ENCODE data around the gene EXOC4. TPM values are rescaled to one million over a fixed set of nuclear protein-coding genes. Genes with fewer than 3 reads are reported as not detected.
A peak's percentile ranks its signal among the peaks of the same experiment; 100 is the strongest.

The EXOC4 gene
- total and polyA plus RNA-seq, 2 donors (not counting 1 experiment from before 2014, with no cell fraction given), result 79.6 to 158 TPM

DNA sequence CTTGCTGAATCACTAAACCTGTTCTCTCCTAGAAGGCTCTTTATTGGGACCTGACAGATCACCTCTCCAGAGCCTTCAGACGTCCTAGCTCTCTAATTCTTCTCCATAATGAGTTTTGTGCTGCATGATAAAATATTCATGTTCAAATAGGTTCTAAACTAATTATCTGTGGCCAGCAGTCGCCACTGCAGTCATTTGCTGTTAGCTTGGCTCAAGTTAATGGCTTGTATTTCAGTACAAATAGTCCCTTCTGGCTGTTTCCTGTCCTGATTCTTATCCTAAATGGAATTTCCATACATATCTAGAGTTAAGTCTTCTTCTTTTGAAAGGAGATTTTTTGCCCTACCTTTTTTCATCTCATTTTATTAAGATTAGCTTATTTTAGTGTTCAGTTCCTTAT lies 303.2 kb downstream of the EXOC4 start:
- DNase-seq (ENCODE audit: low read depth in 2 of 2), result no peak
- Histone ChIP-seq H3K4me1 (ENCODE audit: control insufficient read depth, extremely low read depth, insufficient read depth, low read length) (no peaks in the 10 kb centered on the region), H3K9me3 (ENCODE audit: control insufficient read depth, insufficient read depth, low read depth, low read length) (no peaks in the 10 kb centered on the region), H3K79me2 (ENCODE audit: control insufficient read depth, insufficient read depth, low read length) (no peaks in the 10 kb centered on the region), H2AFZ (ENCODE audit: low read length) (no peak overlapping the region), H3K36me3 (ENCODE audit: control insufficient read depth, insufficient read depth, low read length) (no peaks in the 10 kb centered on the region), H3K4me2 (ENCODE audit: extremely low read depth, insufficient read depth, low read length) (no peak overlapping the region), H4K20me1 (ENCODE audit: control insufficient read depth, extremely low read depth, insufficient read depth, low read length) (no peaks in the 10 kb centered on the region), H3K9ac (ENCODE audit: insufficient read depth, low read length) (no peak overlapping the region), H3K27me3 (ENCODE audit: control insufficient read depth, insufficient read depth, low read length) (no peaks in the 10 kb centered on the region), H3K27ac (ENCODE audit: insufficient read depth, low read length) (no peak overlapping the region), H3K4me3 (replicated peaks in 1 of 4; ENCODE audit: control extremely low read depth in 1 of 4, insufficient read depth in 1 of 4, low read depth in 3 of 4, low read length in 4 of 4) (no peak overlapping the region)
- TF ChIP-seq EZH2 (IDR thresholded peaks at IDR 0.05; ENCODE audit: low read length, missing control alignments), result no peak
- TF ChIP-seq, protein P1, sequence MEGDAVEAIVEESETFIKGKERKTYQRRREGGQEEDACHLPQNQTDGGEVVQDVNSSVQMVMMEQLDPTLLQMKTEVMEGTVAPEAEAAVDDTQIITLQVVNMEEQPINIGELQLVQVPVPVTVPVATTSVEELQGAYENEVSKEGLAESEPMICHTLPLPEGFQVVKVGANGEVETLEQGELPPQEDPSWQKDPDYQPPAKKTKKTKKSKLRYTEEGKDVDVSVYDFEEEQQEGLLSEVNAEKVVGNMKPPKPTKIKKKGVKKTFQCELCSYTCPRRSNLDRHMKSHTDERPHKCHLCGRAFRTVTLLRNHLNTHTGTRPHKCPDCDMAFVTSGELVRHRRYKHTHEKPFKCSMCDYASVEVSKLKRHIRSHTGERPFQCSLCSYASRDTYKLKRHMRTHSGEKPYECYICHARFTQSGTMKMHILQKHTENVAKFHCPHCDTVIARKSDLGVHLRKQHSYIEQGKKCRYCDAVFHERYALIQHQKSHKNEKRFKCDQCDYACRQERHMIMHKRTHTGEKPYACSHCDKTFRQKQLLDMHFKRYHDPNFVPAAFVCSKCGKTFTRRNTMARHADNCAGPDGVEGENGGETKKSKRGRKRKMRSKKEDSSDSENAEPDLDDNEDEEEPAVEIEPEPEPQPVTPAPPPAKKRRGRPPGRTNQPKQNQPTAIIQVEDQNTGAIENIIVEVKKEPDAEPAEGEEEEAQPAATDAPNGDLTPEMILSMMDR (conservative IDR thresholded peaks at IDR 0.05 in 1 of 2, IDR thresholded peaks at IDR 0.05 in 1 of 2; ENCODE audit: low read depth in 1 of 2, low read length in 2 of 2), result no peak

DNA sequence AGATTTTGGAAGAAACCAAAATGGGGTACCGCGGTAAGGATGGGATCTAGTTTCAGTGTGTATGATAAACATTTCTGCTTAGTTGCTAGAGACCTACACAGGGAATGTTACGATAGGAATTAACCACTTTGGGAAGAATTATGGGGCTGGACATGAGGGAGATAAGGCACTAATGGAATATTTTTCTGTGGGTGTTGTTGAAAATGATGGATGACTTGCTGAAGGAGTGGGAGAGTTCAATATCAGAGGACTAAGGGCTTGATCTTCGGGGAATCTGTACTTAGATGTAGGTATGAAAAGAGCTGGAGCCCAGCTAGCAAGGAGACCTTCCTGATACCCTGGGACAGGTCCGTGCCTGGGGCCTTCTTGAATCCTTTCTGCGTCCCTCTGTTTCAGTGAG lies 303.7 kb downstream of the EXOC4 start:
- no peak overlapping the region for H3K27ac ChIP-seq (ENCODE audit: insufficient read depth, low read length)
- no peaks in the 10 kb centered on the region for H3K79me2 ChIP-seq (ENCODE audit: control insufficient read depth, insufficient read depth, low read length)
- H3K4me3 ChIP-seq (replicated peaks in 1 of 4; ENCODE audit: control extremely low read depth in 1 of 4, insufficient read depth in 1 of 4, low read depth in 3 of 4, low read length in 4 of 4), result no peak overlapping the region
- H4K20me1 ChIP-seq (ENCODE audit: control insufficient read depth, extremely low read depth, insufficient read depth, low read length), result no peaks in the 10 kb centered on the region
- no peak overlapping the region for H2AFZ ChIP-seq (ENCODE audit: low read length)
- peak in 1 of 2 donors; percentile 11 for DNase-seq (ENCODE audit: low read depth in 2 of 2)
- H3K9me3 ChIP-seq (ENCODE audit: control insufficient read depth, insufficient read depth, low read depth, low read length), result no peaks in the 10 kb centered on the region
- H3K4me1 ChIP-seq (ENCODE audit: control insufficient read depth, extremely low read depth, insufficient read depth, low read length), result no peaks in the 10 kb centered on the region
- no peaks in the 10 kb centered on the region for H3K36me3 ChIP-seq (ENCODE audit: control insufficient read depth, insufficient read depth, low read length)
- TF ChIP-seq, protein P1 (conservative IDR thresholded peaks at IDR 0.05 in 1 of 2, IDR thresholded peaks at IDR 0.05 in 1 of 2; ENCODE audit: low read depth in 1 of 2, low read length in 2 of 2), result no peak
- TF ChIP-seq EZH2 (IDR thresholded peaks at IDR 0.05; ENCODE audit: low read length, missing control alignments), result no peak
- H3K27me3 ChIP-seq (ENCODE audit: control insufficient read depth, insufficient read depth, low read length), result no peaks in the 10 kb centered on the region
- no peak overlapping the region for H3K9ac ChIP-seq (ENCODE audit: insufficient read depth, low read length)
- H3K4me2 ChIP-seq (ENCODE audit: extremely low read depth, insufficient read depth, low read length), result no peak overlapping the region

DNA sequence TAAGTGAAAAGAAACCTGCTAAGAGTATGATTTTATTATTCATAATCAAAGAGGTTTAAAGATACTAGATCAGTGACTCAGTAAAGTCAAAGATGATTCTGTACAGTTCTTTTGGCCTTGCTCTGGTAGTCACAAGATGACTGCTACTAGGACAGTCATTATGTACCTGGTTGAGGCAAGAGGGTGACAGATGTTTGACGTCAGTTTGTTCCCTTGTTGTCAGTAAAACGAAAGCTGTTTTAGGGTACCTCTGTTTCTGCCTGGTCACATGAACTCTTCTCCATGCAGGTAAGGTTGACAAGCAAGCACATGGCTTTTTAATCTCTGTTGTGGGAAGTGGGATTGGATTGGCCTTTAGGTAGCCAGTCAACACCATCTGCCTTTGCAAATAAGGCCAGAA lies 308.0 kb downstream of the EXOC4 start:
- Histone ChIP-seq H3K4me1 (ENCODE audit: control insufficient read depth, extremely low read depth, insufficient read depth, low read length) (peaks cover 3% of the 10 kb centered on the region), H3K27me3 (ENCODE audit: control insufficient read depth, insufficient read depth, low read length) (no peaks in the 10 kb centered on the region), H3K4me3 (replicated peaks in 1 of 4; ENCODE audit: control extremely low read depth in 1 of 4, insufficient read depth in 1 of 4, low read depth in 3 of 4, low read length in 4 of 4) (no peak overlapping the region), H4K20me1 (ENCODE audit: control insufficient read depth, extremely low read depth, insufficient read depth, low read length) (no peaks in the 10 kb centered on the region), H3K9ac (ENCODE audit: insufficient read depth, low read length) (no peak overlapping the region), H3K27ac (ENCODE audit: insufficient read depth, low read length) (no peak overlapping the region), H3K36me3 (ENCODE audit: control insufficient read depth, insufficient read depth, low read length) (no peaks in the 10 kb centered on the region), H3K79me2 (ENCODE audit: control insufficient read depth, insufficient read depth, low read length) (no peaks in the 10 kb centered on the region), H3K9me3 (ENCODE audit: control insufficient read depth, insufficient read depth, low read depth, low read length) (no peaks in the 10 kb centered on the region), H2AFZ (ENCODE audit: low read length) (no peak overlapping the region), H3K4me2 (ENCODE audit: extremely low read depth, insufficient read depth, low read length) (no peak overlapping the region)
- DNase-seq (ENCODE audit: low read depth in 2 of 2), result no peak
- TF ChIP-seq, protein P1 (conservative IDR thresholded peaks at IDR 0.05 in 1 of 2, IDR thresholded peaks at IDR 0.05 in 1 of 2; ENCODE audit: low read depth in 1 of 2, low read length in 2 of 2), result no peak
- no peak for TF ChIP-seq EZH2 (IDR thresholded peaks at IDR 0.05; ENCODE audit: low read length, missing control alignments)

All from fibroblast of lung (primary cell).